Measurements from ENCODE around the gene LNX2.

DNA sequence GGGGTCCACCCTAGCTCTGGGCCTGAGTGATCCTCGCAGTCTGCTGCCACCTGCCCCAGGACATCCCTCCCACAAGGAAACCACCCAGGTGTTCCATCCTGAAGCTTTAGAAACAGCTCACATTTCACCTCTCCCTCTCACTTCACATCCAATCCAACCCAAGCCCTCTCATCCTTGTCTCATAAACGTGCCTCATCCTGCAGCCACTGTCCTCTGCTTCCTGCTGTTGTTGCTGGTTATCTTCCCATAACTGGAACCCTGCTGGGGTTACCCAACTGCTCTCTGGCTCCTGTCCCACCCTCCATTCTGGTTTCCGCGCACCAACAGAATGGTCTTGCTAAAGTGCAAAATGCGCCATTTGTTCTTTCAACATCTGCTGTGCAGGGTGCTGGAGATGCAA, 110.2 kb downstream of the LNX2 start:
- TF ChIP-seq CTCF (conservative IDR thresholded peaks at IDR 0.05; ENCODE audit: low read length): no peak
- no peak for TF ChIP-seq EZH2phosphoT487 (IDR thresholded peaks at IDR 0.05; ENCODE audit: borderline replicate concordance, low read depth, low read length)

Data from OCI-LY7 (cell line).